Liver (tissue), 9 donors: ENCODE results near the gene LACC1. TPM values are rescaled to one million over a fixed set of nuclear protein-coding genes. Genes with fewer than 3 reads are reported as not detected.

Source experiments
- DNase-seq: peaks from one replicate; pipeline ENCODE4 v3.0.0-alpha.2; 2017; ENCODE audit warnings: low spot score
- H3K27ac ChIP-seq, 2 donors: one replicate each; pipeline ENCODE4 v1.7.0; 2013; ENCODE audit warnings: inconsistent platforms in 2 of 2, low read length in 2 of 2, control low read depth in 1 of 2, low read depth in 1 of 2, mild to moderate bottlenecking in 1 of 2
- H3K27me3 ChIP-seq, 4 donors: one replicate each; pipeline versions ENCODE4 v1.6.1 to v1.7.0; 2013; ENCODE audit warnings: low read length in 3 of 4, inconsistent platforms in 1 of 4, mild to moderate bottlenecking in 1 of 4, moderate library complexity in 1 of 4; ENCODE audit not compliant: control insufficient read depth in 4 of 4, insufficient read depth in 4 of 4
- H3K36me3 ChIP-seq, 4 donors: one replicate each; pipeline versions ENCODE4 v1.6.1 to v1.7.0; 2013; ENCODE audit warnings: low read length in 3 of 4, mild to moderate bottlenecking in 3 of 4, low read depth in 1 of 4, moderate library complexity in 1 of 4; ENCODE audit not compliant: control insufficient read depth in 4 of 4, insufficient read depth in 3 of 4
- H3K4me1 ChIP-seq, 4 donors: one replicate each; pipeline versions ENCODE4 v1.6.1 to v1.7.0; 2013; ENCODE audit warnings: low read length in 3 of 4, mild to moderate bottlenecking in 3 of 4, moderate library complexity in 1 of 4; ENCODE audit not compliant: control insufficient read depth in 4 of 4, insufficient read depth in 4 of 4
- H3K4me3 ChIP-seq, 3 donors: one replicate each; pipeline versions ENCODE4 v1.6.1 to v1.7.0; 2013; ENCODE audit warnings: low read length in 3 of 3, control low read depth in 1 of 3, low read depth in 1 of 3, mild to moderate bottlenecking in 1 of 3
- H3K9ac ChIP-seq, 2 donors: one replicate each; pipeline ENCODE4 v1.7.0; 2013; ENCODE audit warnings: low read length in 2 of 2, mild to moderate bottlenecking in 2 of 2, moderate library complexity in 2 of 2, control low read depth in 1 of 2, low read depth in 1 of 2
- H3K9me3 ChIP-seq, 4 donors: one replicate each; pipeline versions ENCODE4 v1.6.1 to v1.7.0; 2013; ENCODE audit warnings: low read length in 3 of 4; ENCODE audit not compliant: control insufficient read depth in 4 of 4
- ATF3 ChIP-seq: IDR thresholded peaks from 2 replicates; pipeline ENCODE4 v1.6.1; 2016; ENCODE audit warnings: antibody characterized with exemption
- CTCF ChIP-seq: fragments of 150-350 bp; IDR thresholded peaks from 2 replicates; pipeline ENCODE4 v1.5.1; 2017; ENCODE audit warnings: improper control_type of control experiment, low read depth, low read length; ENCODE audit not compliant: missing input control
- EGR1 ChIP-seq, 2 donors: IDR thresholded peaks; 2 replicates each; pipeline ENCODE4 v1.6.1; 2016 to 2018; ENCODE audit warnings: antibody characterized with exemption in 2 of 2, low read depth in 2 of 2
- FOXA1 ChIP-seq: IDR thresholded peaks from 2 replicates; pipeline ENCODE4 v1.6.1; 2016; ENCODE audit warnings: antibody characterized with exemption
- FOXA2 ChIP-seq: IDR thresholded peaks from 2 replicates; pipeline ENCODE4 v1.6.1; 2016; ENCODE audit warnings: antibody characterized with exemption
- GABPA ChIP-seq, 2 donors: IDR thresholded peaks in 1 of 2; conservative IDR thresholded peaks in 1 of 2; 2 replicates each; pipeline ENCODE4 v1.6.1; 2016; ENCODE audit warnings: antibody characterized with exemption in 2 of 2, mild to moderate bottlenecking in 1 of 2, moderate library complexity in 1 of 2
- HNF4A ChIP-seq, 2 donors: conservative IDR thresholded peaks; 2 replicates each; pipeline ENCODE4 v1.6.1; 2016; ENCODE audit warnings: antibody characterized with exemption in 2 of 2, mild to moderate bottlenecking in 2 of 2
- HNF4G ChIP-seq: IDR thresholded peaks from 2 replicates; pipeline ENCODE4 v1.6.1; 2016; ENCODE audit warnings: antibody characterized with exemption
- JUND ChIP-seq, 2 donors: IDR thresholded peaks; 2 replicates each; pipeline ENCODE4 v1.6.1; 2016; ENCODE audit warnings: antibody characterized with exemption in 2 of 2
- MAX ChIP-seq: IDR thresholded peaks from 2 replicates; pipeline ENCODE4 v1.6.1; 2016; ENCODE audit warnings: antibody characterized with exemption
- NR2F2 ChIP-seq: IDR thresholded peaks from 2 replicates; pipeline ENCODE4 v1.6.1; 2016; ENCODE audit warnings: antibody characterized with exemption
- RAD21 ChIP-seq, 2 donors: IDR thresholded peaks; 2 replicates each; pipeline ENCODE4 v1.6.1; 2016; ENCODE audit warnings: antibody characterized with exemption in 2 of 2, mild to moderate bottlenecking in 2 of 2
- REST ChIP-seq: IDR thresholded peaks from 2 replicates; pipeline ENCODE4 v1.6.1; 2016; ENCODE audit warnings: antibody characterized with exemption, mild to moderate bottlenecking
- RXRA ChIP-seq, 2 donors: IDR thresholded peaks; 2 replicates each; pipeline ENCODE4 v1.6.1; 2017 to 2018; ENCODE audit warnings: antibody characterized with exemption in 2 of 2, mild to moderate bottlenecking in 1 of 2
- SP1 ChIP-seq: IDR thresholded peaks from 2 replicates; pipeline ENCODE4 v1.6.1; 2018; ENCODE audit warnings: antibody characterized with exemption, mild to moderate bottlenecking
- TAF1 ChIP-seq: conservative IDR thresholded peaks from 2 replicates; pipeline ENCODE4 v1.6.1; 2016; ENCODE audit warnings: antibody characterized with exemption, mild to moderate bottlenecking
- YY1 ChIP-seq: IDR thresholded peaks from 2 replicates; pipeline ENCODE4 v1.6.1; 2016; ENCODE audit warnings: antibody characterized with exemption, mild to moderate bottlenecking
- ZBTB33 ChIP-seq: IDR thresholded peaks from 2 replicates; pipeline ENCODE4 v1.6.1; 2016; ENCODE audit warnings: antibody characterized with exemption
- WGBS: extraction: QIAGEN DNeasy Blood & Tissue Kit; methylation state at CpG from one replicate; pipeline ENCODE4 v1.1.7; 2013; 5-methylcytosine and 5-hydroxymethylcytosine counted together
- polyA plus RNA-seq, 2 donors: library from polyadenylated mRNA; stranded (reverse) in 1 of 2; unstranded in 1 of 2; fragments of 200-250 nt in 1 of 2; fragments of >200 nt in 1 of 2; fragmentation: Nextera tagmentation in 1 of 2; extraction: Ambion mirVana in 1 of 2; gene quantifications; one replicate each; pipeline versions ENCODE4 v1.2.1 to v1.2.3, GENCODE V29; 2013 to 2015
- total RNA-seq, 2 donors: library from RNA; depleted of rRNA; stranded (reverse); fragments of >200 nt; gene quantifications; one replicate each; pipeline ENCODE4 v1.2.3, GENCODE V29; 2014
- donor health status: healthy.
- donor health status: healthy.
- donor health status: healthy.
- donor health status: healthy.
- donor health status: healthy.

LACC1 gene
- total and polyA plus RNA-seq, 4 donors = 2.2 to 4.4 (median 2.5) TPM

GRCh38 chr13:43884222-43884621 is 4.5 kb downstream of the LACC1 start:
- no peak overlapping the region for H3K27ac ChIP-seq
- DNase-seq = no peak
- TF ChIP-seq YY1 = no peak
- no peak for TF ChIP-seq MAX
- no peak for TF ChIP-seq ATF3
- no peak for TF ChIP-seq SP1
- no peak for TF ChIP-seq EGR1 (IDR thresholded peaks at IDR 0.05; ENCODE audit: low read depth in 2 of 2)
- TF ChIP-seq CTCF = no peak
- no peak for TF ChIP-seq HNF4G
- no peak for TF ChIP-seq TAF1
- no peak for TF ChIP-seq FOXA1
- no peak for TF ChIP-seq GABPA (IDR thresholded peaks at IDR 0.05 in 1 of 2, conservative IDR thresholded peaks at IDR 0.05 in 1 of 2)
- no peak for TF ChIP-seq FOXA2
- TF ChIP-seq JUND (IDR thresholded peaks at IDR 0.05) = no peak
- no peak for TF ChIP-seq RXRA (IDR thresholded peaks at IDR 0.05)
- no peaks in the 10 kb centered on the region for H3K27me3 ChIP-seq
- H3K36me3 ChIP-seq = peaks cover 0 to 6% (median 0%) of the 10 kb centered on the region in 4 donors
- H3K9me3 ChIP-seq = no peaks in the 10 kb centered on the region
- no peak overlapping the region for H3K9ac ChIP-seq
- peaks cover 0 to 8% (median 3%) of the 10 kb centered on the region in 4 donors for H3K4me1 ChIP-seq
- 99% methylated on average over 1 of the region's 1 CpG for WGBS
- H3K4me3 ChIP-seq = no peak overlapping the region

GRCh38 chr13:43894438-43894837 is 14.7 kb downstream of the LACC1 start:
- Histone ChIP-seq H3K9ac (no peak overlapping the region), H3K4me3 (no peak overlapping the region), H3K36me3 (peaks cover 0 to 4% (median 1%) of the 10 kb centered on the region in 4 donors), H3K27ac (no peak overlapping the region), H3K27me3 (no peaks in the 10 kb centered on the region), H3K9me3 (no peaks in the 10 kb centered on the region), H3K4me1 (no peaks in the 10 kb centered on the region)
- DNase-seq = no peak
- TF ChIP-seq HNF4G = no peak
- no peak for TF ChIP-seq HNF4A (conservative IDR thresholded peaks at IDR 0.05)
- no peak for TF ChIP-seq SP1
- no peak for TF ChIP-seq ATF3
- TF ChIP-seq CTCF = no peak
- no peak for TF ChIP-seq FOXA1
- TF ChIP-seq YY1 = no peak
- TF ChIP-seq FOXA2 = no peak
- no peak for TF ChIP-seq ZBTB33
- TF ChIP-seq GABPA (IDR thresholded peaks at IDR 0.05 in 1 of 2, conservative IDR thresholded peaks at IDR 0.05 in 1 of 2) = no peak
- TF ChIP-seq MAX = no peak
- no peak for TF ChIP-seq TAF1
- no peak for TF ChIP-seq RXRA (IDR thresholded peaks at IDR 0.05)
- no peak for TF ChIP-seq EGR1 (IDR thresholded peaks at IDR 0.05; ENCODE audit: low read depth in 2 of 2)
- no peak for TF ChIP-seq RAD21 (IDR thresholded peaks at IDR 0.05)
- no peak for TF ChIP-seq REST
- TF ChIP-seq NR2F2 = no peak
- no peak for TF ChIP-seq JUND (IDR thresholded peaks at IDR 0.05)
